COLO829 (cell line): ENCODE measurements around the gene GAB4.
"Not testable (repeated sequence)": the region's sequence is repeated elsewhere in the genome, so short reads cannot be mapped to it uniquely, and the experiment has no call there.

Source experiments
- DNase-seq: peaks from one replicate; pipeline ENCODE4 v3.0.0; 2012; ENCODE audit warnings: low spot score

The GAB4 gene, protein sequence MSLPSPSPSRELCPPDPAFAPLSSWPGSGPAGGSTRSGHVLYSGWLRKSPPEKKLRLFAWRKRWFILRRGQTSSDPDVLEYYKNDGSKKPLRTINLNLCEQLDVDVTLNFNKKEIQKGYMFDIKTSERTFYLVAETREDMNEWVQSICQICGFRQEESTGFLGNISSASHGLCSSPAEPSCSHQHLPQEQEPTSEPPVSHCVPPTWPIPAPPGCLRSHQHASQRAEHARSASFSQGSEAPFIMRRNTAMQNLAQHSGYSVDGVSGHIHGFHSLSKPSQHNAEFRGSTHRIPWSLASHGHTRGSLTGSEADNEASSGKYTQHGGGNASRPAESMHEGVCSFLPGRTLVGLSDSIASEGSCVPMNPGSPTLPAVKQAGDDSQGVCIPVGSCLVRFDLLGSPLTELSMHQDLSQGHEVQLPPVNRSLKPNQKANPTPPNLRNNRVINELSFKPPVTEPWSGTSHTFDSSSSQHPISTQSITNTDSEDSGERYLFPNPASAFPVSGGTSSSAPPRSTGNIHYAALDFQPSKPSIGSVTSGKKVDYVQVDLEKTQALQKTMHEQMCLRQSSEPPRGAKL

GRCh38 chr22:17007852-17008731 lies at the start of gene GAB4:
Gene GAB4 (minus strand): TSS chr22:17008222. CDS start chr22:17008114, 108 bp downstream.
- no peak for DNase-seq

DNA sequence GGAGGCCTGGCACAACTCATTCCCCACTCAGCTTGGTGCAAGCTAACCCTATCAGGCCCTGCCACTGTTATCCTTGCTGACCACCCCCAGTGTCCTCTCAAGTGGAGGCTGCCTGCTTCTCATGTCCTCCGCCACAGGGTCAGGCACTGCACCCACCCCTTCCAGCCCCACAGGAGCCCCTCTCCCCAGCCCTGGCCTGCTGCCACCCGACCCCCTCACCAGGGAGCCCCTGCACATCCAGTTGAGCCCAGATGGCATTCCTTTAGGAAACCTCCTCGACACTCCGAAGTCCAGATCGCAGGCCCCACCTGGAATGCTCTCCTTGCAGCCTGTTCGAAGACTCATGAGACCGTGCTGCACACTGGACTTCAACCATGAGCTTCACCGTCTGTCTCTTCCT lies 48.8 kb upstream of the GAB4 start:
- no peak for DNase-seq

GRCh38 chr22:17056058-17056457 lies 48.0 kb upstream of the GAB4 start:
- no peak for DNase-seq

- no peak for DNase-seq
Observed at GRCh38 chr22:17047656-17048055, 39.6 kb upstream of the GAB4 start.

DNA sequence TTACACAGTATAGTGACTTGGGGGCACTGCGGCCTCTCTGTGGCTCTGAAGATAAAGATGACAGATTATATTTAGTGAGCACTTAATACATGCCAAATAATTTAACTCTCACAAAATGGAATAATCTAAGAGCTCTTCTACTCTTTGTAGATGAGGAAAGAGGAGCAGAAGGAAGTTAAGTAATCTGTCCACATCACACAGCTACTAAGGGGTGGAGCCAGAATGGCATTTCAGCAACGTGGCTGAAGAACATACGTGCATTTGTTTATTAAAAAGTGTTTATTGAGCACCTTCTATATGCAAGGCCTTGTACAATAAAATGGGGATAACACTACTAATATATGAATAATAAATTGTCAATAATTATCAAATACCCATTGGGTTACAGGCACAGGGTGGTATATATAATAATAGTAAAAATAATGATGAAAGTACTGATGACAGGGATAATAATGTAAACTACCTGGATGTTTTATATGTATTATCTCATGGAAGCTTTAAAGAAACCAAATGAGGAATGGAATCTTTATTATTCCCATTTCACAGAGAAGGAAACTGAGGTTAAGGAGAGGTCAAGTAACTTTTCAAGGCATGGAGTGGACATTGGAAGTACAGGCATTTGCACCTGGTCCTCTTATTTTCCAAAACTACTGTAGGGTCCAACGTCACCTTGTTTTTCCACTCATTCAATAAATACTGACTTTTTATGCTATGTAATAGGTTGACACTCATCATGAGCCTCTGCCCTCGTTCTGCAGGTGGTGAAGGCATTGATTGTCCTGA lies 38.7 kb upstream of the GAB4 start:
- DNase-seq: no peak

- DNase-seq: no peak
Observed at GRCh38 chr22:17043521-17043920, 35.5 kb upstream of the GAB4 start.

GRCh38 chr22:17036842-17037711 lies 29.1 kb upstream of the GAB4 start:
- DNase-seq: not testable (repeated sequence)

DNA sequence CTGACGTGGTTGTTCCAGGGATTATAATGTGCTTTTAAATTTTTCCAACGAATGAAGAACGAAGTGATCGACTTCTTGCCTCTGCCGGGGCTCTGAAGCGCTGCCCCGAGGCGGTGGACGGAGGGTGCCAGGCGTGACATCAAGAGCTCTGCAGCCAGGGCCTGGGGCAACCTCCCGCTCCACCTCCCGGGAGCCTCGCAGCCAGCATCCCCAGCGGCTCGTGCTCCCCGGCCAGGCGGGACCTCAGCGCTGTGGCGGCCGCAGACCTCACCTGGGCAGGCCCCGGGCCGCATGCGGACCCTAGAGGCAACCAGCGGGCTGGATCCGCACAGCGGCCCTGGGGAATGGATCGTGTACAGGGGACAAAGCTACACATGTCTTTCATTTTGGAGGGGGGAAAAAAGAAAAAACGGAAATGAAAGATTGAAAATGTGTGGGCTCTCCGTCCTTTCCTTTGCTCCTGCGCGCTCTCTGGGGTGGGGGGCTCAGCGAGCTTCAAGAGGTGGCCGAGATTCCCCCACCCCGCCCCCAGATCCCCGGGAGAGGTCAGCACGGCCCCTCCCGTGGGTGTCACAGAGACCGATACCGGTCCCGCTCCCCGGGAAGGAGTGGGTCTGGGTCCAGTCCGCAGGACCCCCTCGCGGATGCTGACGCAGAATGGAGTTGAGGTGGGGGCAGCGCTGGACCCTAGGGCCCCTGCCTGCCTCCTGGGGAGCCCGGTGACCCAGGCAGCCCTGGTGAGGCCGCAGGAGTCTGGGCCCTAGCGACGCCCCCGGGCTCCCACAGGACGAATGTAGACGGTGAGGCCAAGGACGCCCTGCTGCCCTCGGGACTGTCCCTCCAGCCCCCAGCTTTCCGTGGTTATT lies 28.2 kb upstream of the GAB4 start:
- DNase-seq: not testable (repeated sequence)

DNA sequence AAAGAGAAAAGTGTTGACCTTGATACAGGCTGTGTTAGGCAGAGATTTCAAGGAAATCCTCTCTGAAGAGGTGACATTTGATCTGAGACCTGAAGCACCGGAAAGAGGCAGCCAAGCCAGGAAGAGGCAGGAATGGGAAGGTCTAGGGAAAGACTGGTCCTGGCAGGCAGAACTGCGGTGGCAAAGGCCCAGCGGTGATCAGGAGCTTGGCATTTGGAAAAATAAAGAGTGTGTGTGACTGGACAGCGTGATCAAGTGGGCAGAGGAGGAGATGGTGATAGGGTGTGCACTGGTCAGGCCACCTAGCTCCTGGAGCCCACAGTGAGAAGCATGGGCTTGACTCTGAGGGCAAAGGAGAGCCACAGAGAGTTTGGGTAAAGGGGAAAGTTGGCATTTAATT lies 27.2 kb upstream of the GAB4 start:
- DNase-seq: no peak

DNA sequence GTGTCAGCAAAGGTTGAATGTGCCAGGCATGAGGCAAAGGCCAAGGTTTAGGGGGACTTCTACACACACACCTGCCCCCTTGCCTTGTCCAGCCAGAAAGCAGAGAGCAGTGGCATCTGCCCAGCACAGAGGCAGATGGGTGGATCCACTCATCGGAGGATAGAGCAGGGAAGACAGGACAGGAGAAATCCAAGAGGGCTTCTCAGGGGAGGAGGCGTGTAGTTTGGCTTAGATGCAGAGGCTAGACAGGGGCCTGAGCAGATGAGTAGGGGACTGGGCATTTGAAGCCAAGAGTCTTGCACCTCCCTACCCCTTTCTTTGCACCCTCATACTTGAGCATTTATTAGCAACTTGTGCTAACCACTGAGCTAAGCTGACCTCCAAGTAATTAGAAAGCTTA lies 26.5 kb upstream of the GAB4 start:
- DNase-seq: not testable (repeated sequence)

GRCh38 chr22:17032277-17032676 lies 24.3 kb upstream of the GAB4 start:
- DNase-seq: not testable (repeated sequence)

DNA sequence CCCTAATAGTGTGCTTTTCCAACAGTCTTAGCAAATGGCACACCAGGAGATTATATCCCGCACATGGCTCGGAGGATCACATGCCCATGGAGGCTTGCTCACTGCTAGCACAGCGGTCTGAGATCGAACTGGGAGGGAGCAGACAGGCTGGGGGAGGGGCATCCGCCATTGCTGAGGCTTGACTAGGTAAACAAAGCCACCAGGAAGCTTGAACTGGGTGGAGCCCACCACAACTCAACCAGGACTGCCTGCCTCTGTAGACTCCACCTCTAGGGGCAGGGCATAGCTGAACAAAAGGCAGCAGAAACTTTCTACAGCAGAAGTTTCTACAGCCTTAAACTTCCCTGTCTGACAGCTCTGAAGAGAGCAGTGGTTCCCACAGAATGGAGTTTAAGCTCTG lies 16.4 kb upstream of the GAB4 start:
- DNase-seq: not testable (repeated sequence)

DNA sequence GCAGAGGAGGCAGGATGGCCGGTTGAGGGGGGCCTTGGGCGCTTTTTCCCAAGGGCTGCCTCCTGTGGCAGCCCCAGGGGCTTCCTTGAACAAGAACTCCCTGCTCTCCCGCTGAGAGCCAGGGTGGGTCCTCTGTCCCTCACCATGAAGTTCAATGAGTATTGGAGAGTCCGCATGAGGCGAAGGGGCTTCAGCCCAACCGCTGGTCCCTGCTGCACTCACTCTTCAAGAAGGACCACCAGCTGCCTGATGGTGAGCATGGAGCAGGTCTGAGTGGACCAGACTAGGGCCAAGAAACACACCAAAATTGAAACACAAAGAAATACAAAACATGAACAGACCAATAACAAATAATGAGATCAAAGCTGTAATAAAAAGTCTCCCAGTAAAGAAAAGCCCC lies 7.5 kb upstream of the GAB4 start:
- not testable (repeated sequence) for DNase-seq

- DNase-seq: not testable (repeated sequence)
Observed at GRCh38 chr22:17014101-17014440, 6.0 kb upstream of the GAB4 start.

DNA sequence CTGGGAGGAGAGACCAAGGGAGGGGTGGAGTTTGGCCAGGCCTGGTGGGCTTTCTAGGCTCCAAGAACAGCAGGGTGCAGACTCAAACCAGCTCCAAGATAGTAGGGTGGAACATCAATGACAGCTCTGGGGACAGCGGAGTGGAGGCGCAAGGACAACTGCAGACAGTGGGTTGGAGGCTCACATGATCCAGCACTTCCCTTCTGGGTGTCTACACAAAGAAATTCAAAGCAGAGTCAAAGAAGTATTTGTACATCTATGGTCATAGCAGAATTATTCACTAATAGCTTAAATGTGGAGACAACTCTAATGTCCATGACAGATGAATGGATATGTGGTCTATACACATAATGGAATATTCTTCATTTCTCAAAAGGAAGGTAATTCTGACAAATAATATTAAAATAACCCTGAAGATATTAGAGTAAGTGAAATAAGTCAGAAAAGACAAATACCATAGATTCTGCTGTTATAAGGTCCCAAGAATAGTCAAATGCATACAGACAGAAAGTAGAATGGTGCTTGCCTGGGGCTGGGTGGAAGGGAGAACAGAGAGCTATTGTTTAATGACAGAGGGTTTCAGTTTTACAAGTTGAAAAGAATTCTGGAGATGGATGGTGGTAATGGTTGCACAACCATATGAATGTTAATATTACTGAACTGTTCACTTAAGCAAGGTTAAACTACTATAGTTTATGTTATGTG lies 5.5 kb upstream of the GAB4 start:
- peak; percentile 87 for DNase-seq

DNA sequence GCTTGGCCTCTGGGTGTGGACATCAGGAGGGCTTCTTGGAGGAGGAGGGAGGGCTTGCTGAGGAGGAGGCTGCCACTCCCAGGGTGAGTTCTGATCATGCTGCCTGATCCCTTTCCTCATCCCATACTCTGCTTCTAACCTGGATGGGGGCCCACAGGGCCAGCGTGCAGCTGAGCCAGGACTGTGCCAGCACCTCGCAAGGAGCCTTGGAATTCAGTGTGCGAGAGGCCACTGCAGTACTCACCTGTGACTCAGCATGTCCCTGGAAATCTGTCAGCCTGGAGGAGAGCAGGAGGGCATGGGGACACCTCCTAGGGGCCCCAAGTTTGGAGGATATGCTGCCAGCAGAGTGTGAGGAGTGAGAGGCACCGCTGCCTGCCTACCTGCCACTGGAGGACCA lies 4.2 kb upstream of the GAB4 start:
- no peak for DNase-seq

GRCh38 chr22:17009640-17010291 lies 1.7 kb upstream of the GAB4 start:
- DNase-seq: no peak

- no peak for DNase-seq
Observed at GRCh38 chr22:17007257-17007656, 765 bp downstream of the GAB4 start.

DNA sequence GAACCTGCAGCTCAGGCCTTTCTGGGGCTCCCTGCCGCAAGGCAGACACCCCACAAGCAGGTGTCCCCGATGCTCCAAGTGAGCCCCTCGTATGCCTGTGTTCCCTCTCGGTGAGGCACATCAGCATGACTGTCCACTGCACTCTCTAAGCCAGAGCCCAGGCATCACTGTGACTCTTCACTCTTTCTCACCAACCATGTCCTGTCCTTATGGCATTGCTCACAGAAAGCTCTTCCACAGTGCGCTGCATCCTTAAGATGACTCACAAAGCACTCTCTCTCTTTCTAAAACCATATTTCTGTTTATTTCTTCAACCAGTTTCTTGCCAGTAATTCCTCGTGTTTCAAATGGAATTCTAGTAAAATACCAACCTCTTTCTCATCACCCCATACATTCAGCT lies 18.1 kb downstream of the GAB4 start:
- DNase-seq: peak; percentile 55
